GM19035 (cell line): ENCODE data around the gene PRSS1.
"Not testable (repeated sequence)": the region's sequence is repeated elsewhere in the genome, so short reads cannot be mapped to it uniquely, and the experiment has no call there.

Source experiments
- ATAC-seq: cut with Tn5 transposase; IDR thresholded peaks from one replicate; pipeline ENCODE4 v1.9.1; 2021; ENCODE audit not compliant: unreplicated experiment

Gene PRSS1

DNA sequence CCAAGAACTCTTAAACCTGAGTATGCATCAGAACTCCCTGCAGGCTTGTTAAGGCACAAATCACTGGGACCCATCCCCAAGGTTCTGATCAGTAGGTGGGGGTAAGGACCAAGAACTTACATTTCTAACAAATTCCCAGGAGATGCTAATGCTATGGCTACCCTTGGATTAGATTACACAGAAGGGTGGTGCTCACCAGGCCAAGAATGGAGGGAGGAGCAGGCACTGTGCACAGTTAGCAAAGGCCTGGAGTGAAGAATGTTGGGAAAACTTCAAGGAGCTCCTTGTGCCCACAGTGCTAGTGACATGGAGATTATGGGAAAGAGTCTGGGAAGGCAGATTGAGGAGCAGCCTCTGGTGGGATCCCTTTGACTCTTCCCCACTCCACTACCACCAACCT lies 23.4 kb downstream of the PRSS1 start:
- no peak for ATAC-seq

DNA sequence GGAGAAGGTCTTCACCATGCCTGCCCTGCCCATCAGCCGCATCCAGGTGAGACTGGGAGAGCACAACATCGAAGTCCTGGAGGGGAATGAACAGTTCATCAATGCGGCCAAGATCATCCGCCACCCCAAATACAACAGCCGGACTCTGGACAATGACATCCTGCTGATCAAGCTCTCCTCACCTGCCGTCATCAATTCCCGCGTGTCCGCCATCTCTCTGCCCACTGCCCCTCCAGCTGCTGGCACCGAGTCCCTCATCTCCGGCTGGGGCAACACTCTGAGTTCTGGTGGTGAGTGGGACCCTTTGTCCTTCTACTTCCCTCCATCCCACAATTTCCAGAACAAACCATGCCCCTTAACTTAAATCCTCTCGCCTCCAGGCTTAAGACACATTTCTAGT lies 24.0 kb downstream of the PRSS1 start:
- no peak for ATAC-seq

DNA sequence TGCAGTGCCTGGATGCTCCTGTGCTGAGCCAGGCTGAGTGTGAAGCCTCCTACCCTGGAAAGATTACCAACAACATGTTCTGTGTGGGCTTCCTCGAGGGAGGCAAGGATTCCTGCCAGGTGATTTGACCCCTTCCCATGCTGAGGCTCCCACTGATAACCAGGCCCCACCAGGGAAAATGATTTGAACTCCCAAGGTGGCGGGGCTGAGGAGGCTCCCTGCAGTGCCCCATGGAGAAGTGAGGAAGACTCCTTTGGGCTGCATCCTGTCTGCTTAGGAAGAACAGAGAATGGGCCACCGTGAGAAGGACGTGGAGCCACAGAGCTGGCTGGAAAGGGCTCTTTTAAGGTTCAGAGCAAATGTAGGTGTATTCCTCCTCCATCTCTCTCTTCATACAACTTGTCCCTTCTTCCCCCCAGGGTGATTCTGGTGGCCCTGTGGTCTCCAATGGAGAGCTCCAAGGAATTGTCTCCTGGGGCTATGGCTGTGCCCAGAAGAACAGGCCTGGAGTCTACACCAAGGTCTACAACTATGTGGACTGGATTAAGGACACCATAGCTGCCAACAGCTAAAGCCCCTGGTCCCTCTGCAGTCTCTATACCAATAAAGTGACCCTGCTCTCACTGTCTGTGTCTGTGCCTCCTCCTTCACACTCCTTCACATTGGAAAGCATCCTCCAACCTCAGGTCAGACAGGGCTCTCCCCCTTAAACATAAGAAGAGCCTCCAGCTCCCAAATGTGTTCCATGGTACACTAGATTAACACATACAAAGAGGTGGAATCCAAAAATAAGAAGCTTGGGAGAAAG lies 24.9 kb downstream of the PRSS1 start:
- ATAC-seq: no peak

DNA sequence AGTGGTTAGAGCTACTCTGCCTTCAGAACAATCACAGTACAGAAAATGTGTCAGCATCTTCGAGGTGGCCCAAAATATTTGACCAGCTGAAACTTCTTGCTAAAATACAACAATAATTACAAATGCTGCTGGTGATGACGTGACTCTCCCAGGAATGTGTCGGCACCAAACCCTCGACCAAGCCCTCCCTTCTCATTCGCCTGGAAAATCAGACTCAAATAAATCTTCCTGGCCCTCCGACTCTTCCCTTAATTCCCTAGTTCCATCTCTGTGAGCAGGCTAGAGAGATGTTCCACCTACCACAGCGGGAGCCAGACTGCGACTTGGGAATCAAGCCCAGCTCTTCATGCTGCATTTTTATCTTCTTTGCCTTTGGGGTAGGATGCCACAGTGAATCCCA lies 25.6 kb downstream of the PRSS1 start:
- ATAC-seq: no peak

DNA sequence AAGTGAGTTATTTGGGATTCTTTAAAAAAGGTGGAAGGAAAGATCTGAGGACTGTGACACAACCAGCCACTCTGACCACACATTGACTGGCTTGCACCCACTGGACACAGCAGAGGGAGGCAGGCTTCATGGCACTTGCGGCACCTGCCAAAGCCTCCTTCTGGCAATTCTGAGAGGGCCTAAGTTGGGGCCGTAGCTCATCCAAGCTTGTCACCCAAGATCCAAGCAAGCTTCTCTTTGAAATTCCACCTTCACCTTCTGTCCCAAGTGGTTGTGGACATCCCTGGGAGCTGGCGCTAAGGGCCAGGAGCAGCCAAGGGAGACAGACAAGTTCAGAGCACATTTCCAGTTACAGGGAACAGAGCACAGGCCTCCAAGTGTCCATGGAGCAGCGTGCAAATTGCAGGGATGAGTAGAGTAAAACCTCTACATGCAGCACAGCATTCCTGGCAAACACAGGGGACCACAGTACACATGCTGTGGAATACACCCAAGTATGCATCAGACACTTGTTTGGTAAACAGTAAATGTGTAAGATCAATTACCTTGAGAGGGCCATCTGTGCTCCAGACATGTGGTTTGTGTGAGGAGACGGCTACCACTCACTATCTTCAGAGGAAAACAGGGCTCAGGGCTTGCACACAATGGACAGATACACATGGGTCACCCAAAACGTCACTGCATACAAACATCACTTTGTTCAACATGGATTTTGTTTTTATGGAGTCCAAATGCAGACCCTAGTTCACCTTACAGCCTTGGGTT lies 26.3 kb downstream of the PRSS1 start:
- not testable (repeated sequence) for ATAC-seq

DNA sequence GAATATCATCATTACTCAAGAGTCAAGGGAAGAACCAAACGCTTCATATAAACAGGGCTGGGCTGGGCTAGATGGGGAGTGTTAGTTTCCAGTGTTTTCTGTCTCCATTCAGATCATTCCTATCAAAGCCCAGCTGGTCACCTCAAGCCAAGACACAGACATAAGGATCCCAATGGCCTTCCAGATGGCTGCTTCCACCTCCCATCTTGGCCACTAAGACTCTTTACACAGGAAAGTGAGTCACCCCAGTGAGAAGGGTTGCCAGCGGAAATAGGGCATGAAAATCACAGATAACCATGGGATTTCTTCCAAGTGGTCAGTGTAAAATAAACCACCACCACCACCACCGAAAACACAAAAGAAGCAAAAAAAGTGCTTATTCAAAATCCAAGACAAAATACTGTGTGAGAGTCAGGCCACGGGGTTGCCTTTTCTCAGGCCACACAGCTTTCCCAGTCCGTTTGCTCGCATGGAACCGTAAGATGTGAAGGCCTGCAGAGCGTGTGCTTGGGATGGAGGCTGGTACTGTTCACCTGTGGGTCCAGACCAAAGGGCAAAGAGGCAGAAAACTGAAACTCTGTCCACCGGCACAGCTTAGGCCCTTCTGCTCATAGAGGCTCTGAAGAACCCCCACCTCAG lies 27.1 kb downstream of the PRSS1 start:
- ATAC-seq: no peak

DNA sequence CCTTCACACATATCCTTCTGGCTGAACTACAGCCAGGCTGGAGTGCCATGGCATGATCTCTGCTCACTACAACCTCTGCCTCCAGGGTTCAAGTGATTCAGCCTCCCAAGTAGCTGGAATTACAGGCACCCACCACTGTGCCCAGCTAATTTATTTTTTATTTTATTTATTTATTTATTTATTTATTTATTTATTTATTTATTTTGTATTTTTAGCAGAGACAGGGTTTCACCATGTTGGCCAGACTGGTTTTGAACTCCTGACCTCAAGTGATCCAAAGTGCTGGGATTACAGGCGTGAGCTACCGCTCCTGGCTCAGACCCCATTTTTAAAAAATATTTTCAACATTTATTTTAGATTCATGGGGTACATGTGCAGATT lies 27.6 kb downstream of the PRSS1 start:
- not testable (repeated sequence) for ATAC-seq

DNA sequence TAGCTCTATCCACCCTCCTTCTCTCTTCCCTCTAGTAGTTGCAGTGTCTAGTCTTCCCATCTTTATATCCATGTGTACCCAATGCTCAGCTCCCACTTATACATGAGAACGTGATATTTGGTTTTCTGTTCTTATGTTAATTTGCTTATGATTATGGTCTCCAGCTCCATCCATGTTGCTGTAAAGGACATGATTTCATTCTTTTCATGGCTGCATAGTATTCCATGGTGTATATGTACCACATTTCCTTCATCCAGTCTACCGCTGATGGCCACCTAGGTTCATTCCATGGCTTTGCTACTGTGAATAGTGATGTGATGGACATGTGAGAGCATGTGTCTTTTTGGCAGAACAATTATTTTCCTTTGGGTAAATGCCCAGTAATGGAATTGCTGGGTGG lies 28.0 kb downstream of the PRSS1 start:
- no peak for ATAC-seq

DNA sequence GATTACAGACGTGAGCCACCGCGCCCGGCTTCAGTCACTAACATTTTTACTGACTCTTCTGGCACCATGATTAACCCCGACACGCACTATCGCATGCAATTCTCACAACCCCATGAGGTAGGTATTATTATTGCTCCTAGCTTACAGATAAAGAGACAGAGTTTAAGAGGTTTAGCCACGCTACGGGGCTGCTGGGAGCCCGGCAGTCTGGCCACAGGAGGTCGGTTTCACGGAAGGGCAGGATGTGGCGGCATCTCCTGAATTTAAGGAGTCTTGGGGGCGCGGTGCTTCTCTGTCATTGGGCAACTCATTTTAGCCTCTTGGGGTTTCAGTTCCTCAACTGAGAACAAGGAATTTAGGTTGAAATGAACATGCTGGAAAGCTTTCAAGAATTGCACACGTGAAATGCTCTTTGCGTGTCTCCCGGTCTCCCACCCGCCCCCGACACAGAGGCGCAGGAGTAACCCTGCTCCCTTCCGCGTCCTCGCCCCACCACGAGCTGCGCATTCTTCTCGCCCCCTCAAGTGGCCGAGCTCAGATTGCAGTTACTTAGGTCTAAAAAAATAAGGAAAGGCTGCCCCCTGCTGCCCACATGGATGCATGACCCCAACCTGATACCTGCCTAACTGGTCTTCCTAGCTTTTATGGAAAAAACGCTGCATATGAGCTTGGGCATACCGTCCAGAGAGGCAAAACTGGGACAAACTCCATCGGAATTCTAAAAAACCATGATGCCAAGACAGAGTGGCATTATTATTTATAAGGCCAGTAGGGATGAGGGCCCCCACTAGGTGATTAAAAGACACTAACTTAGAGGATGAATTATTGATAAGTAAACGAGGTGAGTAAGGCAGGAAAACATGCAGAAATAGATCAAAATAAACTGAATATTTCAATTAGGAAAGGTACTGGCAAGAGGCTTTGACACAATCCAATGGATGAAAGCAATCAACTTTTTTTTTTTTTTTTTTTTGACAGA lies 33.9 kb downstream of the PRSS1 start:
- ATAC-seq: peak; percentile 96

DNA sequence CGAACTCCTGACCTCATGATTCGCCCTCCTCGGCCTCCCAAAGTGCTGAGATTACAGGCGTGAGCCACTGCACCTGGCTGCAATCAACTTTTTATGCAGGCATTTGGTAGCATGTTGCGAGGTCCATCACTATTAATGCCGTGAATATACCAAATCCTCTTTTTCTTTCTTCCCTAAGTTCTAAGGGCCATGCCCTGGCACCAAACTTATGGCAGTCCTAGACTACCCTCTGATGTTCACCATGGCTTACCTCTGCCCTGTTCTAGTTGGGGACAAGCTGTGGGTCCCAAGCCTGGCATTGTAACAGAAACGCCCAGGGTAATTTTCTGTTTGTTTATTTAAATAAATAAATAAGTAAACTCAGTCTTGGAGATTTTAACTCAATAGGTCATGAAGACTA lies 34.8 kb downstream of the PRSS1 start:
- ATAC-seq: no peak

DNA sequence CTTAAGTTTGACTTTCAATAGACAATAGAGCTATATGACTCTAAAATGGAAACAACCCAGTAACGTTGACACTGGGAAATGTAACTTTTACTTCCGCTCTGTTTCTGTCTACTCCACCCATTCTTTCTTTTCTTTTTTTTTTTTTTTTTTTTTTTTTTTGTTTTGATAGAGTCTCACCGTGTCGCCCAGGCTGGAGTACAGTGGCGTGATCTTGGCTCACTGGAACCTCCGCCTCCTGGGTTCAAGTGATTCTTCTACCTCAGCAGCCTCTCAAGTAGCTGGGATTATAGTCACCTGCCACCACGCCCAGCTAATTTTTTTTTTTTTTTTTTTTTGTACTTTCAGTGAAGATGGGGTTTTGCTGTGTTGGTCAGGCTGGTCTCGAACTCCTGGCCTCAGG lies 35.4 kb downstream of the PRSS1 start:
- ATAC-seq: no peak

DNA sequence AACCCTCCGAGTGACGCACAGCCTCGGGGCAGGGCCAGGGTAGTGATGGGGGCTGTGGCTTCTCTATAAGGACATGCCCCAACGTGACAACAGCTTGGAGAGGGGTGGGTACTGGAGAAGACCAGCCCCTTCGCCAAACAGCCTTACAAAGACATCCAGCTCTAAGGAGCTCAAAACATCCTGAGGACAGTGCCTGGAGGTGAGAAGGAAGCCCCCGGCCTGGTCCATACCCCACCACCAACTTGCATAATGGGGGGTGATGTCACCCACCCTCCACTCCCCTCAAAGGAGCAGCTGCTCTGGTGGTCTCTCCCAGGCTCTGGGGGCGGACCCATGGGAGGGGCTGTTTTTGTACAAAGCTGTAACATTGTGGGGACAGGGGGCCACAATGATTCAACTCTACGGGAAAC lies 36.6 kb downstream of the PRSS1 start:
- ATAC-seq: no peak

DNA sequence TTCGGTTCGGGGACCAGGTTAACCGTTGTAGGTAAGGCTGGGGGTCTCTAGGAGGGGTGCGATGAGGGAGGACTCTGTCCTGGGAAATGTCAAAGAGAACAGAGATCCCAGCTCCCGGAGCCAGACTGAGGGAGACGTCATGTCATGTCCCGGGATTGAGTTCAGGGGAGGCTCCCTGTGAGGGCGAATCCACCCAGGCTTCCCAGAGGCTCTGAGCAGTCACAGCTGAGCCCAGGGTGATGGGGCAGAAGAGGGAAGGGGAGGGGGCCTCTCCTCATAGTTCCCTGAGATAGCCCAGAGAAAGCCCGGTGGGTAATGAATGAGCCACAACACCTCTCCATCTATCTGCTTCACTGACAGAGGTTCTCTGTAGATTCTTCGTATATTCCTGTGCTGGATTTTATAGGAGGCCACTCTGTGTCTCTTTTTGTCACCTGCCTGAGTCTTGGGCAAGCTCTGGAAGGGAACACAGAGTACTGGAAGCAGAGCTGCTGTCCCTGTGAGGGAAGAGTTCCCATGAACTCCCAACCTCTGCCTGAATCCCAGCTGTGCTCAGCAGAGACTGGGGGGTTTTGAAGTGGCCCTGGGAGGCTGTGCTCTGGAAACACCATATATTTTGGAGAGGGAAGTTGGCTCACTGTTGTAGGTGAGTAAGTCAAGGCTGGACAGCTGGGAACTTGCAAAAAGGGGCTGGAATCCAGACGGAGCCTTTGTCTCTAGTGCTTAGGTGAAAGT lies 37.9 kb downstream of the PRSS1 start:
- no peak for ATAC-seq

DNA sequence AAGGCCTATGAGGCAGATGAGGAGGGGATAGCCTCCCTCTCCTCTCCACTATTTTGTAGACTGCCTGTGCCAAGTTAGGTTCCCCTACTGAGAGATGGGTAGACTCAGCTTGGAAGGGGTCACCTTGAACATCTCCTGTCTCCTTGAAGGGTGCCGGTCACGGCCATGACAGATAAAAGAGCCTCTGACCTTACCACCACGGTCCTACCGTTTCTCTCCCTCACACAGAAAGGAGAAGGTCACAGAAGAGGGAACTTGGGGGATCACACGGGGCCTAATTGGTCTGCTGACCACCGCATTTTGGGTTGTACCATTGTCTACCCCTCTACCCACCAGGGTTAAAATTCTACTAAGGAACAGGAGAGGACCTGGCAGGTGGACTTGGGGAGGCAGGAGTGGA lies 38.5 kb downstream of the PRSS1 start:
- no peak for ATAC-seq

DNA sequence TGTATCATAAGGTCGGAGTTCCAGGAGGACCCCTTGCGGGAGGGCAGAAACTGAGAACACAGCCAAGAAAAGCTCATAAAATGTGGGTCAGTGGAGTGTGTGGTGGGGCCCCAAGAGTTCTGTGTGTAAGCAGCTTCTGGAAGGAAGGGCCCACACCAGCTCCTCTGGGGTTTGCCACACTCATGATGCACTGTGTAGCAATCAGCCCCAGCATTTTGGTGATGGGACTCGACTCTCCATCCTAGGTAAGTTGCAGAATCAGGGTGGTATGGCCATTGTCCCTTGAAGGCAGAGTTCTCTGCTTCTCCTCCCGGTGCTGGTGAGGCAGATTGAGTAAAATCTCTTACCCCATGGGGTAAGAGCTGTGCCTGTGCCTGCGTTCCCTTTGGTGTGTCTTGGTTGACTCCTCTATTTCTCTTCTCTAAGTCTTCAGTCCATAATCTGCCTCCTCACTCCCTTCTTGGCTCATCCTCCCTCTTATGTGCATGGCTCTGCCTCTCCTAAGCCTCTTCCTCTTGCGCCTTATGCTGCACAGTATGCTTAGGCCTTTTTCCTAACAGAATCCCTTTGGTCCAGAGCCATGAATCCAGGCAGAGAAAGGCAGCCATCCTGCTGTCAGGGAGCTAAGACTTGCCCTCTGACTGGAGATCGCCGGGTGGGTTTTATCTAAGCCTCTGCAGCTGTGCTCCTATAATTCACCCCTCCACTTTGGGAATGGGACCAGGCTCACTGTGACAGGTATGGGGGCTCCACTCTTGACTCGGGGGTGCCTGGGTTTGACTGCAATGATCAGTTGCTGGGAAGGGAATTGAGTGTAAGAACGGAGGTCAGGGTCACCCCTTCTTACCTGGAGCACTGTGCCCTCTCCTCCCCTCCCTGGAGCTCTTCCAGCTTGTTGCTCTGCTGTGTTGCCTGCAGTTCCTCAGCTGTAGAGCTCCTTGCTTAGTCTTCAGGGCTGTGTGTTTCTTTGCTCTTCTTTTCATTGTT lies 39.3 kb downstream of the PRSS1 start:
- ATAC-seq: no peak

DNA sequence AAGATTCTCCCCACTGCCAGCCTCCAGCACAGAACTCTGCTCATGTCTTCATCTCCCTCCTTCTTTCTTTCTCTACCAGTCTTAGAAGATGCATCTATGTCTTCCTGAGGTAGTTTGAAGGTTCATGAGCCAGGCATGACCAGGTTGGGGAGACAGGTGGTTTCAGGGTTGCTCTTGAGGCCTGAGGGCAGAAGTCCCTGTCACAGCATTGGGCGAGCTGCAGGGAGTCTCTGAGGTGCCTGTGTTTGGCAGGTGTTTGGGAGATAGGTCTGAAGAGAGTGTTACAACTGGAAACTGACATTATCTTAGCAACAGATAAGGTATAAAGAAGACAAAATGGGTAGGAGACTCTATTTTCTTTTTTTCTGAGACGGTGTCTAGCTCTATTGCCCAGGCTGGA lies 40.2 kb downstream of the PRSS1 start:
- no peak for ATAC-seq

DNA sequence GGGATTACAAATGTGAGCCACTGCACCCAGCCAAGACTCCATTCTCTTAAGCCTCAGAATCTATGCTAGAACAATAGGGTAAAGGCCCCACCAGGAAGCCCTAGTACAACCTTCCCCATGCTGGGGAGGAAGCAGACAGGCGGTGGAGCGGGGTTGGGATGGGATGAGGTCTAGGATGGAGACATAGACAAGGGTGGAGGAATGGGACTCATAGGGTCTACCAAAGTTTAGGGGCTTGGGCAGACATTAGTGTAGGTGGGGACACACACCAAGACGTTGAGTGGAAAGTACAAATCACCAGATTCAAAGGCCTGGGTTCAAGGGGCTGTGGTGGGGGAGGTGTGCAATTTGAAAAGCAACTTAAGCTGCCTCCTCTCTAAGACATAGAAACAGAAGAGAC lies 40.8 kb downstream of the PRSS1 start:
- no peak for ATAC-seq

DNA sequence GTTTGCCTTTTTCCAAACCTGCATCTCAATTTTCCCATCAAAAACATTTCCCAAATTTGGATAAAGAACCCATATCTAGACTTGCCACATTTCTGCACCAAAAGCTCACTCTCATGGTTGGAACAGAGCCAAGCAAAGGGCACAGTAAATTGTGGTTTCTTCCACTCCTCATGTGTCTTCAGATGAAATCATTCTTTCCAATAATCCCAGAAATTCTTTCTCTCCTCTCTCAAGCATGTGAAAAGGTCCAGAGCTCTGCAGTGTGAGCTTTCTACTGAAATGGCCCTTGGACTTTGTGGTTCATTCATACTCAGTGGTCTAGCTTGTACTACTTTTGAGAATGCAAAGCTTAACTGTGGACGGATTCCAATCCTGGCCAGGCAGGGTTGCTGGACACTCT lies 41.3 kb downstream of the PRSS1 start:
- no peak for ATAC-seq

DNA sequence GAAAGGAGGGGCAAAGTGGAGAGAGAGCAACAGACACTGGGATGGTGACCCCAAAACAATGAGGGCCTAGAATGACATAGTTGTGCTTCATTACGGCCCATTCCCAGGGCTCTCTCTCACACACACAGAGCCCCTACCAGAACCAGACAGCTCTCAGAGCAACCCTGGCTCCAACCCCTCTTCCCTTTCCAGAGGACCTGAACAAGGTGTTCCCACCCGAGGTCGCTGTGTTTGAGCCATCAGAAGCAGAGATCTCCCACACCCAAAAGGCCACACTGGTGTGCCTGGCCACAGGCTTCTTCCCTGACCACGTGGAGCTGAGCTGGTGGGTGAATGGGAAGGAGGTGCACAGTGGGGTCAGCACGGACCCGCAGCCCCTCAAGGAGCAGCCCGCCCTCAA lies 42.2 kb downstream of the PRSS1 start:
- no peak for ATAC-seq
